H1 (cell line): ENCODE results near the gene SPINDOC. TPM values are rescaled to one million over a fixed set of nuclear protein-coding genes. Genes with fewer than 3 reads are reported as not detected.
A peak's percentile ranks its signal among the peaks of the same experiment; 100 is the strongest.

ENCODE experiments used
- CTCF ChIA-PET: fragments of 300-600 bp; sonication (Branson Sonifier 250); formaldehyde crosslinking; loops from one replicate; lab custom pipeline; 2021; ENCODE audit not compliant: partially characterized antibody; lab: Charles Lee
- POLR2A ChIA-PET: fragments of 300-600 bp; sonication (Branson Sonifier 250); formaldehyde crosslinking; loops from one replicate; lab custom pipeline; 2021; ENCODE audit warnings: inconsistent platforms; ENCODE audit not compliant: partially characterized antibody; lab: Charles Lee
- DNase-seq, 2 experiments: peaks; one replicate each; pipeline versions ENCODE4 v3.0.0 to v3.0.0-alpha.2; 2010 to 2022; ENCODE audit warnings: low spot score in 2 of 2, low read depth in 1 of 2, mixed read lengths in 1 of 2
- FAIRE-seq: peaks from 2 replicates; lab custom pipeline; 2011; peaks lifted over from hg19 to GRCh38; lab: Jason Lieb, UNC
- H2AFZ ChIP-seq: 2 replicates; pipeline ENCODE4 v1.8.1; 2012; ENCODE audit warnings: low read length, inconsistent platforms
- H2AK5ac ChIP-seq: 2 replicates; pipeline ENCODE4 v1.6.1; 2013; ENCODE audit warnings: low read depth, low read length
- H2BK120ac ChIP-seq: replicated peaks from 2 replicates; pipeline ENCODE3; 2013; ENCODE audit warnings: low read depth, low read length, inconsistent platforms
- H2BK12ac ChIP-seq: 2 replicates; pipeline ENCODE4 v1.6.1; 2013; ENCODE audit warnings: low read depth, low read length
- H2BK15ac ChIP-seq: 2 replicates; pipeline ENCODE4 v1.6.1; 2013; ENCODE audit warnings: low read length
- H2BK20ac ChIP-seq: 2 replicates; pipeline ENCODE4 v1.6.1; 2013; ENCODE audit warnings: low read length
- H2BK5ac ChIP-seq: 2 replicates; pipeline ENCODE4 v1.6.1; 2013; ENCODE audit warnings: low read depth, low read length
- H3K14ac ChIP-seq: 2 replicates; pipeline ENCODE4 v1.6.1; 2013; ENCODE audit warnings: inconsistent platforms; ENCODE audit not compliant: insufficient read length
- H3K18ac ChIP-seq: 2 replicates; pipeline ENCODE4 v1.6.1; 2013; ENCODE audit warnings: low read length; ENCODE audit errors: extremely low read depth
- H3K23ac ChIP-seq: 2 replicates; pipeline ENCODE4 v1.6.1; 2013; ENCODE audit warnings: inconsistent platforms; ENCODE audit not compliant: insufficient read length
- H3K23me2 ChIP-seq: 2 replicates; pipeline ENCODE4 v1.6.1; 2013; ENCODE audit warnings: low read depth, low read length
- H3K27ac ChIP-seq: 2 replicates; pipeline ENCODE4 v1.6.1; 2011; ENCODE audit warnings: low read depth, low read length, inconsistent platforms
- H3K27me3 ChIP-seq, 4 experiments: replicated peaks in 1 of 4; 1 replicate in 1 of 4; 2 replicates in 3 of 4; pipeline versions ENCODE4 v1.6.1 to v1.8.1; 2011 to 2013; ENCODE audit warnings: low read length in 3 of 4, mild to moderate bottlenecking in 3 of 4, inconsistent platforms in 2 of 4, mixed read lengths in 2 of 4, moderate library complexity in 1 of 4; ENCODE audit not compliant: control insufficient read depth in 3 of 4, insufficient read depth in 3 of 4; ENCODE audit errors: extremely low read depth in 1 of 4
- H3K36me3 ChIP-seq, 4 experiments: 2 replicates each; pipeline versions ENCODE4 v1.6.1 to v1.8.1; 2011 to 2013; ENCODE audit warnings: mild to moderate bottlenecking in 4 of 4, low read length in 3 of 4, moderate library complexity in 2 of 4, control low read depth in 1 of 4, inconsistent platforms in 1 of 4; ENCODE audit not compliant: insufficient read depth in 4 of 4, control insufficient read depth in 2 of 4
- H3K4ac ChIP-seq: replicated peaks from 2 replicates; pipeline ENCODE3; 2013; ENCODE audit warnings: low read length, low read depth, mixed read lengths, inconsistent platforms; ENCODE audit not compliant: insufficient read length
- H3K4me1 ChIP-seq, 4 experiments: replicated peaks in 1 of 4; 1 replicate in 1 of 4; 2 replicates in 3 of 4; pipeline versions ENCODE4 v1.6.1 to v1.8.1; 2011 to 2013; ENCODE audit warnings: low read length in 3 of 4, inconsistent platforms in 2 of 4, mixed read lengths in 1 of 4; ENCODE audit not compliant: insufficient read depth in 4 of 4, control insufficient read depth in 3 of 4
- H3K4me2 ChIP-seq, 2 experiments: 2 replicates each; pipeline versions ENCODE4 v1.6.1 to v1.8.1; 2011 to 2013; ENCODE audit warnings: low read depth in 2 of 2, low read length in 2 of 2, control low read depth in 1 of 2, inconsistent platforms in 1 of 2, mild to moderate bottlenecking in 1 of 2; ENCODE audit not compliant: insufficient read depth in 1 of 2
- H3K4me3 ChIP-seq, 4 experiments: fragments of 200-600, 300-600 bp in 1 of 4; sonication (generic), shearing (Covaris generic), sonication (Bioruptor Twin) in 1 of 4; 2 replicates each; pipeline versions ENCODE4 v1.5.1 to v1.8.1; 2011 to 2016; ENCODE audit warnings: low read length in 4 of 4, low read depth in 3 of 4, control low read depth in 2 of 4, inconsistent platforms in 2 of 4, mild to moderate bottlenecking in 2 of 4, mixed read lengths in 1 of 4, moderate library complexity in 1 of 4; ENCODE audit not compliant: insufficient read depth in 2 of 4; ENCODE audit errors: extremely low read depth in 1 of 4
- H3K56ac ChIP-seq: replicated peaks from 2 replicates; pipeline ENCODE3; 2013; ENCODE audit warnings: low read depth, mild to moderate bottlenecking, mixed read lengths, low read length, inconsistent platforms; ENCODE audit not compliant: insufficient read length
- H3K79me1 ChIP-seq: 2 replicates; pipeline ENCODE4 v1.6.1; 2013; ENCODE audit warnings: low read depth, low read length, control low read depth
- H3K79me2 ChIP-seq, 2 experiments: 2 replicates each; pipeline versions ENCODE4 v1.6.1 to v1.8.1; 2012 to 2013; ENCODE audit warnings: low read length in 2 of 2, mild to moderate bottlenecking in 2 of 2, inconsistent platforms in 1 of 2; ENCODE audit not compliant: insufficient read depth in 2 of 2, control insufficient read depth in 1 of 2
- H3K9ac ChIP-seq, 4 experiments: replicated peaks in 1 of 4; 1 replicate in 1 of 4; 2 replicates in 3 of 4; pipeline versions ENCODE4 v1.6.1 to v1.8.1; 2011 to 2013; ENCODE audit warnings: low read depth in 3 of 4, low read length in 3 of 4, control low read depth in 2 of 4, mild to moderate bottlenecking in 2 of 4, moderate library complexity in 2 of 4, inconsistent platforms in 1 of 4; ENCODE audit errors: extremely low read depth in 1 of 4
- H3K9me3 ChIP-seq, 2 experiments: 2 replicates each; pipeline versions ENCODE4 v1.6.1 to v1.8.1; 2012 to 2013; ENCODE audit warnings: mild to moderate bottlenecking in 2 of 2, moderate library complexity in 2 of 2, control low read depth in 1 of 2, inconsistent platforms in 1 of 2, low read depth in 1 of 2, low read length in 1 of 2, mixed read lengths in 1 of 2; ENCODE audit not compliant: insufficient read depth in 2 of 2
- H4K20me1 ChIP-seq, 2 experiments: replicated peaks in 1 of 2; 2 replicates each; pipeline versions ENCODE3 to v1.8.1; 2011 to 2013; ENCODE audit warnings: inconsistent platforms in 2 of 2, low read length in 2 of 2, mild to moderate bottlenecking in 1 of 2; ENCODE audit not compliant: insufficient read depth in 2 of 2, control insufficient read depth in 1 of 2
- H4K5ac ChIP-seq: 2 replicates; pipeline ENCODE4 v1.6.1; 2013; ENCODE audit warnings: low read length, low read depth, mixed read lengths, inconsistent platforms; ENCODE audit not compliant: insufficient read length
- H4K8ac ChIP-seq: 2 replicates; pipeline ENCODE4 v1.8.0; 2013; ENCODE audit warnings: mild to moderate bottlenecking, moderate library complexity, low read length, inconsistent platforms; ENCODE audit not compliant: insufficient read depth; ENCODE audit errors: extremely low read depth
- H4K91ac ChIP-seq: replicated peaks from 2 replicates; pipeline ENCODE3; 2013; ENCODE audit warnings: low read length, mixed read lengths, inconsistent platforms; ENCODE audit not compliant: insufficient read length
- EZH2 ChIP-seq: fragments of 200-600 bp; sonication (generic); IDR thresholded peaks from 2 replicates; pipeline ENCODE4 v1.7.1; 2012; ENCODE audit warnings: low read depth, mild to moderate bottlenecking, moderate library complexity, low read length, inconsistent platforms; ENCODE audit not compliant: severe bottlenecking
- HDAC2 ChIP-seq, 2 experiments: fragments of 300-600 bp in 1 of 2; sonication (generic) in 1 of 2; IDR thresholded peaks; 2 replicates each; pipeline ENCODE4 v1.6.1; 2011 to 2012; ENCODE audit warnings: low read depth in 2 of 2, low read length in 2 of 2, mild to moderate bottlenecking in 2 of 2, moderate library complexity in 2 of 2, borderline replicate concordance in 1 of 2, inconsistent platforms in 1 of 2
- RXRA ChIP-seq: IDR thresholded peaks from 2 replicates; pipeline ENCODE4 v1.6.1; 2011; ENCODE audit warnings: low read depth, mild to moderate bottlenecking, low read length, moderate library complexity; ENCODE audit not compliant: insufficient read depth
- TEAD4 ChIP-seq: IDR thresholded peaks from 2 replicates; pipeline ENCODE4 v1.6.1; 2012; ENCODE audit warnings: low read depth, low read length, inconsistent platforms, mixed read lengths
- WGBS, 2 experiments: shearing (Covaris generic) in 1 of 2; methylation state at CpG; one replicate each; pipeline versions ENCODE4 v1.1.6 to v1.1.7; 2013 to 2015; ENCODE audit warnings: low lambda C conversion rate in 2 of 2, mixed read lengths in 2 of 2, inconsistent platforms in 1 of 2, low coverage in 1 of 2, missing lambda C conversion rate in 1 of 2; ENCODE audit not compliant: insufficient replicate concordance in 2 of 2, insufficient coverage in 1 of 2, insufficient read length in 1 of 2; ENCODE audit errors: extremely low coverage in 1 of 2, missing lambda C conversion rate in 1 of 2; 5-methylcytosine and 5-hydroxymethylcytosine counted together
- polyA plus RNA-seq, 7 experiments: library from polyadenylated mRNA; depleted of rRNA in 3 of 7; stranded (reverse) in 5 of 7; unstranded in 2 of 7; fragments of >200 nt in 5 of 7; fragments of 200-250 nt in 2 of 7; gene quantifications; 1 replicate in 5 of 7; 2 replicates in 1 of 7; 4 replicates in 1 of 7; pipeline versions ENCODE4 v1.2.1 to v1.2.3, GENCODE V29; 2011 to 2013; ENCODE audit warnings: missing spikeins in 2 of 7, mixed read lengths in 2 of 7
- total RNA-seq: library from RNA; stranded (reverse); fragmentation: NEBNext Ultra II Directional; extraction: Animal tissue kit (Norgen Biotek cat#: 25700); gene quantifications from 2 replicates; pipeline ENCODE4 v1.2.1, GENCODE V29; 2021

Gene SPINDOC
- total and polyA plus RNA-seq, 2 of the 8 experiments (the other 6 are each of a cell fraction or from before 2014, with no cell fraction given), result 78.7 to 99.7 TPM

GRCh38 chr11:63835158-63835545 is 21.9 kb downstream of the SPINDOC start:
- 85% methylated on average over 6 of the region's 6 CpGs; no CpG with 5 or more reads in 1 of the 2 experiments for WGBS, 2 experiments
- TF ChIP-seq HDAC2 (IDR thresholded peaks at IDR 0.05; ENCODE audit: borderline replicate concordance in 1 of 2, low read depth in 2 of 2, low read length in 2 of 2) (no peak), RXRA (no peak), EZH2 (no peak), TEAD4 (no peak)
- TF ChIP-seq, all 59 proteins: peak for 0
- no peaks in the 10 kb centered on the region for H3K27me3 ChIP-seq
- H4K91ac ChIP-seq, result peak overlapping the region; percentile 16
- H3K4me3 ChIP-seq, result no peak overlapping the region
- 0 out of 2 replicates have a peak overlapping the region, but pooled peaks have one; percentile 60 for H2BK12ac ChIP-seq
- no peak overlapping the region for H2AK5ac ChIP-seq
- H3K23ac ChIP-seq, result no peak overlapping the region
- H4K20me1 ChIP-seq, result peaks cover 6% of the 10 kb centered on the region in 2 experiments
- no peak overlapping the region for H3K14ac ChIP-seq
- no peak overlapping the region for H2BK5ac ChIP-seq
- H3K27ac ChIP-seq, result no peak overlapping the region
- H3K36me3 ChIP-seq, result no peaks in the 10 kb centered on the region; a peak in 1 of 8 replicates
- no peak overlapping the region for H2BK120ac ChIP-seq
- POLR2A ChIA-PET, result interaction anchor here (0.5 to 5.8 kb wide), 5 partner anchors 9 to 153 kb away, joined by 3 to 45 read pairs (median 9); no protein-coding TSS in a partner anchor
- H3K79me2 ChIP-seq, result peaks cover 7 to 8% of the 10 kb centered on the region in 2 experiments
- H3K4me2 ChIP-seq, result no peak overlapping the region
- H3K4ac ChIP-seq, result no peak overlapping the region
- no peak overlapping the region for H2BK20ac ChIP-seq
- peaks cover 9% of the 10 kb centered on the region for H3K23me2 ChIP-seq
- H3K79me1 ChIP-seq, result peaks cover 5% of the 10 kb centered on the region; the same call in 1 of the 2 replicates
- no peak overlapping the region for H3K56ac ChIP-seq
- H2AFZ ChIP-seq, result no peak overlapping the region
- CTCF ChIA-PET, result interaction anchor here (0.5 to 6.1 kb wide), 11 partner anchors 31 to 377 kb away, joined by 3 to 163 read pairs (median 35); no protein-coding TSS in a partner anchor
- FAIRE-seq (no peak), DNase-seq (no peak)
- peaks cover 10 to 23% (median 13%) of the 10 kb centered on the region in 4 experiments for H3K4me1 ChIP-seq
- peak overlapping the region; percentile 81; the same call in 1 of the 2 replicates for H2BK15ac ChIP-seq
- H3K9ac ChIP-seq, result no peak overlapping the region
- H4K5ac ChIP-seq, result no peak overlapping the region
- no peak overlapping the region for H3K18ac ChIP-seq
- no peaks in the 10 kb centered on the region for H3K9me3 ChIP-seq
- no peak overlapping the region for H4K8ac ChIP-seq
